Progenitor cell of endocrine pancreas (in vitro differentiated cells): ENCODE measurements around the gene MISFA. TPM values are rescaled to one million over a fixed set of nuclear protein-coding genes. Genes with fewer than 3 reads are reported as not detected.

Experiments used
- DNase-seq: peaks from one replicate; pipeline ENCODE4 v3.0.0; 2021; ENCODE audit warnings: low spot score; ENCODE audit not compliant: unreplicated experiment
- H3K27ac Mint-ChIP-seq: 2 replicates; pipeline ENCODE4 v1.8.0; 2021; ENCODE audit warnings: mild to moderate bottlenecking, moderate library complexity, mixed read lengths
- H3K27me3 Mint-ChIP-seq: 2 replicates; pipeline ENCODE4 v1.8.0; 2021; ENCODE audit warnings: mixed read lengths
- H3K36me3 Mint-ChIP-seq: 2 replicates; pipeline ENCODE4 v1.8.0; 2022; ENCODE audit warnings: mixed read lengths; ENCODE audit not compliant: insufficient read depth
- H3K4me1 Mint-ChIP-seq: 2 replicates; pipeline ENCODE4 v1.8.0; 2021; ENCODE audit warnings: low read depth, mixed read lengths
- H3K4me3 Mint-ChIP-seq: 2 replicates; pipeline ENCODE4 v1.8.0; 2021; ENCODE audit warnings: low read depth, mild to moderate bottlenecking, moderate library complexity, mixed read lengths
- H3K9me3 Mint-ChIP-seq: 2 replicates; pipeline ENCODE4 v1.8.0; 2021; ENCODE audit warnings: low read depth, mixed read lengths
- CTCF ChIP-seq: fragments of 200-600 bp; sonication (generic); IDR thresholded peaks from one replicate; pipeline ENCODE4 v1.5.0; 2021; ENCODE audit warnings: antibody characterized with exemption, mild to moderate bottlenecking; ENCODE audit not compliant: unreplicated experiment
- total RNA-seq: library from RNA; stranded (reverse); gene quantifications from 2 replicates; pipeline ENCODE4 v1.2.1, GENCODE V29; 2021

Gene MISFA
- total RNA-seq, 1 donor from 2014 or later: 8.4 TPM

- no peak for DNase-seq
- TF ChIP-seq CTCF: no peak
- H3K9me3 Mint-ChIP-seq: no peaks in the 10 kb centered on the region
- peaks cover 10% of the 10 kb centered on the region for H3K36me3 Mint-ChIP-seq
- H3K27ac Mint-ChIP-seq: no peak overlapping the region
- H3K4me1 Mint-ChIP-seq: no peaks in the 10 kb centered on the region
- no peak overlapping the region for H3K4me3 Mint-ChIP-seq
- no peaks in the 10 kb centered on the region for H3K27me3 Mint-ChIP-seq
Measured at GRCh38 chr11:18612394-18612793, 12.8 kb downstream of the MISFA start.

- H3K36me3 Mint-ChIP-seq: peaks cover 8% of the 10 kb centered on the region
- H3K27me3 Mint-ChIP-seq: no peaks in the 10 kb centered on the region
- no peaks in the 10 kb centered on the region for H3K9me3 Mint-ChIP-seq
- H3K4me1 Mint-ChIP-seq: no peaks in the 10 kb centered on the region
- no peak overlapping the region for H3K4me3 Mint-ChIP-seq
- H3K27ac Mint-ChIP-seq: no peak overlapping the region
- no peak for DNase-seq
- no peak for TF ChIP-seq CTCF
Measured at GRCh38 chr11:18614667-18615066, 15.1 kb downstream of the MISFA start.

GRCh38 chr11:18615628-18616392 is 16.2 kb downstream of the MISFA start:
- peak overlapping the region; percentile 4 for H3K27ac Mint-ChIP-seq
- H3K9me3 Mint-ChIP-seq: no peaks in the 10 kb centered on the region
- H3K27me3 Mint-ChIP-seq: no peaks in the 10 kb centered on the region
- no peak overlapping the region for H3K4me3 Mint-ChIP-seq
- no peaks in the 10 kb centered on the region for H3K4me1 Mint-ChIP-seq
- peaks cover 8% of the 10 kb centered on the region for H3K36me3 Mint-ChIP-seq
- no peak for TF ChIP-seq CTCF
- DNase-seq: no peak

GRCh38 chr11:18617688-18618341 is 18.2 kb downstream of the MISFA start:
- no peak for TF ChIP-seq CTCF
- Mint-ChIP-seq H3K4me3 (no peak overlapping the region), H3K36me3 (peaks cover 8% of the 10 kb centered on the region), H3K4me1 (no peaks in the 10 kb centered on the region), H3K9me3 (no peaks in the 10 kb centered on the region), H3K27ac (no peak overlapping the region), H3K27me3 (no peaks in the 10 kb centered on the region)
- no peak for DNase-seq

- no peak for TF ChIP-seq CTCF
- H3K27ac Mint-ChIP-seq: no peak overlapping the region
Measured at GRCh38 chr11:18618342-18619025, 18.9 kb downstream of the MISFA start.

More at GRCh38 chr11:18618342-18619025, 18.9 kb downstream of the MISFA start:
- Mint-ChIP-seq H3K4me3 (no peak overlapping the region), H3K9me3 (no peaks in the 10 kb centered on the region), H3K4me1 (no peaks in the 10 kb centered on the region), H3K36me3 (peaks cover 8% of the 10 kb centered on the region), H3K27me3 (no peaks in the 10 kb centered on the region)
- DNase-seq: no peak
